GM18868 (cell line): Measurements from ENCODE around the gene UNC13C.
A peak's percentile ranks its signal among the peaks of the same experiment; 100 is the strongest.

Source experiments
- ATAC-seq: cut with Tn5 transposase; IDR thresholded peaks from one replicate; pipeline ENCODE4 v1.9.1; 2021; ENCODE audit warnings: mild to moderate bottlenecking, moderate library complexity; ENCODE audit not compliant: unreplicated experiment

UNC13C gene

GRCh38 chr15:54559405-54560069 is 581.3 kb downstream of the UNC13C start:
- ATAC-seq, result no peak

- no peak for ATAC-seq
Measured at GRCh38 chr15:54560417-54560816, 582.2 kb downstream of the UNC13C start.

- ATAC-seq, result peak; percentile 67
Measured at GRCh38 chr15:54564166-54564565, 585.9 kb downstream of the UNC13C start.

GRCh38 chr15:54566654-54567053 is 588.4 kb downstream of the UNC13C start:
- no peak for ATAC-seq

- no peak for ATAC-seq
Measured at GRCh38 chr15:54567408-54568035, 589.3 kb downstream of the UNC13C start.

GRCh38 chr15:54568381-54568780 is 590.1 kb downstream of the UNC13C start:
- no peak for ATAC-seq

GRCh38 chr15:54571576-54571975 is 593.3 kb downstream of the UNC13C start:
- no peak for ATAC-seq

GRCh38 chr15:54575586-54575985 is 597.3 kb downstream of the UNC13C start:
- ATAC-seq, result no peak

GRCh38 chr15:54576298-54576935 is 598.2 kb downstream of the UNC13C start:
- peak; percentile 50 for ATAC-seq

- ATAC-seq, result no peak
Measured at GRCh38 chr15:54577476-54578250, 599.4 kb downstream of the UNC13C start.

GRCh38 chr15:54579855-54580254 is 601.6 kb downstream of the UNC13C start:
- no peak for ATAC-seq

GRCh38 chr15:54580643-54581042 is 602.4 kb downstream of the UNC13C start:
- ATAC-seq, result no peak

GRCh38 chr15:54582863-54583643 is 604.8 kb downstream of the UNC13C start:
- peak; percentile 87 for ATAC-seq

GRCh38 chr15:54585063-54585462 is 606.8 kb downstream of the UNC13C start:
- no peak for ATAC-seq

- no peak for ATAC-seq
Measured at GRCh38 chr15:54594115-54594514, 615.9 kb downstream of the UNC13C start.

GRCh38 chr15:54599386-54599785 is 621.1 kb downstream of the UNC13C start:
- no peak for ATAC-seq

GRCh38 chr15:54605043-54605442 is 626.8 kb downstream of the UNC13C start:
- ATAC-seq, result no peak

GRCh38 chr15:54605556-54605955 is 627.3 kb downstream of the UNC13C start:
- ATAC-seq, result no peak

- ATAC-seq, result no peak
Measured at GRCh38 chr15:54608876-54609835, 630.9 kb downstream of the UNC13C start.

- ATAC-seq, result no peak
Measured at GRCh38 chr15:54618120-54618519, 639.9 kb downstream of the UNC13C start.
